Chondrocyte (in vitro differentiated cells): ENCODE data around the gene ADM. TPM values are rescaled to one million over a fixed set of nuclear protein-coding genes. Genes with fewer than 3 reads are reported as not detected.

Experiments used
- DNase-seq: peaks from one replicate; pipeline ENCODE4 v3.0.0; 2021; ENCODE audit warnings: mixed read lengths, low spot score
- H3K27ac Mint-ChIP-seq: one replicate; pipeline ENCODE4 v1.8.0; 2021; ENCODE audit warnings: mild to moderate bottlenecking, moderate library complexity, mixed read lengths; ENCODE audit not compliant: unreplicated experiment
- H3K27me3 Mint-ChIP-seq: 2 replicates; pipeline ENCODE4 v1.8.0; 2021; ENCODE audit warnings: low read depth, mixed read lengths
- H3K36me3 Mint-ChIP-seq: 2 replicates; pipeline ENCODE4 v1.8.0; 2021; ENCODE audit warnings: low read depth, mixed read lengths
- H3K4me1 Mint-ChIP-seq: 2 replicates; pipeline ENCODE4 v1.8.0; 2021; ENCODE audit warnings: low read depth, mild to moderate bottlenecking, mixed read lengths
- H3K4me3 Mint-ChIP-seq: one replicate; pipeline ENCODE4 v1.8.0; 2021; ENCODE audit warnings: mild to moderate bottlenecking, moderate library complexity, mixed read lengths; ENCODE audit not compliant: unreplicated experiment
- H3K9me3 Mint-ChIP-seq: 2 replicates; pipeline ENCODE4 v1.8.0; 2021; ENCODE audit warnings: low read depth, mixed read lengths
- total RNA-seq: library from RNA; stranded (reverse); gene quantifications from 3 replicates; pipeline ENCODE4 v1.2.1, GENCODE V29; 2021
- TF ChIP-seq, protein P1 (sequence below): fragments of 200-600 bp; sonication (generic); IDR thresholded peaks from 2 replicates; pipeline ENCODE4 v1.5.0; 2021; ENCODE audit warnings: antibody characterized with exemption, mild to moderate bottlenecking, moderate library complexity

ADM gene
- total RNA-seq, 1 donor from 2014 or later: 53.8 TPM

DNA sequence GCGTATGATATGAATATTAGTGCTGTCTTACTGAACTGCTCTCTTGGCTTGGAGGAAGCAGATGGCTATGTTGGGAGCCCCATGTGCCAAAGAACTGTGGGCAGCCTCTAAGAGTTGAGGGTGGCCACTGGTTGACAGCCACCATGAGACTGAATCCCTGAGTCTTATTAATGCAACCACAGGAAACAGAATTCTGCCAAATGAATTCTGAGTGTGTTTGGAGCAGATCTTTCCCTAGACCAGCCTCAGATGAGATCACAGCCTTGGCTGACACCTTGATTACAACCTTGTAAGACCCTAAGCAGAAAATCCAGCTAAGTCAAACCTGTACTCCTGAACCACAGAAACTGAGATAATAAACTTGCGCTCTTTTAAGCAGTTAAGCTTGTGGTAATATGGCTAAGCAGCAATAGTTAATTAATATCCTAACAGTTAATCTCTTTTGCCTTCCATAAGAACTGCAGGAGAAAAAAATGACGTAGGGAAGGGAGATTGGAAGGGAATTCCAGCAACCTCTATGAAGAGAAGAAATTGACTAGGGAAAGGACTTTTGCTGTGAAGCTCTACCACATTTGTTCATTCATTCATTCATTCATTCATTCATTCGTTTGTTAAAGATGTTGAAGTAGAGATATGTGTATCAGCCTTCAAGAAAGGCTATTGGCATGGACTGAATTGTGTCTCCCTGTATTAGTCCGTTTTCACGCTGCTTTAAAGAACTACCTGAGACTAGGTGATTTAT lies 26.8 kb downstream of the ADM start:
- H3K27ac Mint-ChIP-seq: no peak overlapping the region
- H3K27me3 Mint-ChIP-seq: no peaks in the 10 kb centered on the region
- no peaks in the 10 kb centered on the region for H3K9me3 Mint-ChIP-seq
- no peak for DNase-seq
- H3K4me3 Mint-ChIP-seq: no peak overlapping the region
- no peaks in the 10 kb centered on the region for H3K36me3 Mint-ChIP-seq
- H3K4me1 Mint-ChIP-seq: peaks cover 29% of the 10 kb centered on the region
- TF ChIP-seq, protein P1, sequence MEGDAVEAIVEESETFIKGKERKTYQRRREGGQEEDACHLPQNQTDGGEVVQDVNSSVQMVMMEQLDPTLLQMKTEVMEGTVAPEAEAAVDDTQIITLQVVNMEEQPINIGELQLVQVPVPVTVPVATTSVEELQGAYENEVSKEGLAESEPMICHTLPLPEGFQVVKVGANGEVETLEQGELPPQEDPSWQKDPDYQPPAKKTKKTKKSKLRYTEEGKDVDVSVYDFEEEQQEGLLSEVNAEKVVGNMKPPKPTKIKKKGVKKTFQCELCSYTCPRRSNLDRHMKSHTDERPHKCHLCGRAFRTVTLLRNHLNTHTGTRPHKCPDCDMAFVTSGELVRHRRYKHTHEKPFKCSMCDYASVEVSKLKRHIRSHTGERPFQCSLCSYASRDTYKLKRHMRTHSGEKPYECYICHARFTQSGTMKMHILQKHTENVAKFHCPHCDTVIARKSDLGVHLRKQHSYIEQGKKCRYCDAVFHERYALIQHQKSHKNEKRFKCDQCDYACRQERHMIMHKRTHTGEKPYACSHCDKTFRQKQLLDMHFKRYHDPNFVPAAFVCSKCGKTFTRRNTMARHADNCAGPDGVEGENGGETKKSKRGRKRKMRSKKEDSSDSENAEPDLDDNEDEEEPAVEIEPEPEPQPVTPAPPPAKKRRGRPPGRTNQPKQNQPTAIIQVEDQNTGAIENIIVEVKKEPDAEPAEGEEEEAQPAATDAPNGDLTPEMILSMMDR: no peak

DNA sequence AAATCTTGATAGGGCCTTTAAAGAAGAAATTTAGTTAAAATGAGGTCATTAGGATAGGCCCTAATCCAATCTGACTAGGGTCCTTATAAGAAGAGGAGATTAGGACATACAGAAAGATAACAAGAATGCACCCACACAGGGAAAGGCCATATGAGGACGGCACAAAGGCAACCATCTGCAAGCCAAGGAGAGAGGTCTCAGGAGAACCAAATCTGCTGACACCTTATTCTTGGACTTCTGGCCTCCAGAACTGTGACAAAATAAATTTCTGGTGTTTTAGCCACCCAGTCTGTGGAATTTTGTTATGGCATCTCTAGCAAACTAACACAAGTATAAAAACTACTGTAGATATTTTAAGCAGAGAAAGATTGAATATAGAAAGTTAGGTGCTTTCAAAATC lies 28.6 kb downstream of the ADM start:
- Mint-ChIP-seq H3K36me3 (no peaks in the 10 kb centered on the region), H3K4me3 (no peak overlapping the region), H3K9me3 (no peaks in the 10 kb centered on the region), H3K27me3 (no peaks in the 10 kb centered on the region), H3K4me1 (peaks cover 13% of the 10 kb centered on the region), H3K27ac (no peak overlapping the region)
- TF ChIP-seq, protein P1: no peak
- DNase-seq: no peak

DNA sequence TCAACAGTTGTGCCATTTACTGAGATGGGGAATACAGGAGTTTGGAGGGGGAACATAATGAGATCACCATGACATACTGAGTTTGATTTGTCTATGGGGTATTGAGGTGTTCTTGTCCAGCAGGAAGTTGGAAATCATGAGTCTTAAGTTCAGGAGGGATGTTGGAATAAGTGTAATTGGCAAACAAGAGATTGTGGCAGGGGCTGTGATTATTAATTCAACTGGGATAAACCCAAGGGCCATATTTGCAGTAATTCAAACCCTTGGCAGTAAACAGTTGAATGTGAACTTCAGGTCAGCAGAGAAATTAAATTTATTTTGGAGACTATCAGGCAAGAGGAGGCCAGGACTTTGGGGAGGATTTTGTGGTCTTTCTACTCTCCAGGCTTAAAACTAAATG lies 33.4 kb downstream of the ADM start:
- Mint-ChIP-seq H3K27me3 (no peaks in the 10 kb centered on the region), H3K27ac (no peak overlapping the region), H3K36me3 (peaks cover 2% of the 10 kb centered on the region), H3K4me3 (no peak overlapping the region), H3K4me1 (no peaks in the 10 kb centered on the region), H3K9me3 (peaks cover 5% of the 10 kb centered on the region)
- TF ChIP-seq, protein P1: no peak
- DNase-seq: no peak

DNA sequence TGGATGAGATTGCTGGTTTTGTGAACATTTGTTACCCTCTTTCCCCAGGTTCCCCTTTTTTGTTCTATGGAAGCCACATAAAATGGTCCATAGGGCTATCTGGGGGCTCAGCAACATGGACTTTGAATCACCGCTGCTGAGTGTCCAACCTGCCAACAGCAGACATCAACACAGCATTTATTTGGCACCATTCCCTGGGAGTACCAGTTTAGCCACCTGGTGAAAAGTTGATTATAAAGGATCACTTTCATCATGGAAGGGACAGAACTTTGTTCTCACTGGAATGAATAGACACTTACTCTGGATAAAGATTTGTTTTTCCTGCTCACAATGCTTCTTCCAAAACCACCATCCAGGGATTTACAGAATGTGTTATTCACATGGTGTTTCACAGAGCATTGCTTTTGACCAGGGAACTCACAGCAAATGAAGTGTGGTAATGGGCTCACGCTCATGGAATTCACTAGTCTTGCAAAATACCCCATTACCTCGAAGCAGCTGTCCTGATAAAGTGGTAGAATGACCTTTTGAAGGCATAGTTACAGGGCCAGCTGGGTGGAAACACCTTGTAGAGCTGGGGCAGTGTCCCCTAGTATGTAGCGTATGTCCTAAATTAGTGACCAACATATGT lies 43.9 kb downstream of the ADM start:
- Mint-ChIP-seq H3K9me3 (peaks cover 3% of the 10 kb centered on the region), H3K4me1 (peaks cover 23% of the 10 kb centered on the region), H3K36me3 (no peaks in the 10 kb centered on the region), H3K27ac (no peak overlapping the region), H3K4me3 (no peak overlapping the region), H3K27me3 (no peaks in the 10 kb centered on the region)
- no peak for DNase-seq
- TF ChIP-seq, protein P1: no peak

DNA sequence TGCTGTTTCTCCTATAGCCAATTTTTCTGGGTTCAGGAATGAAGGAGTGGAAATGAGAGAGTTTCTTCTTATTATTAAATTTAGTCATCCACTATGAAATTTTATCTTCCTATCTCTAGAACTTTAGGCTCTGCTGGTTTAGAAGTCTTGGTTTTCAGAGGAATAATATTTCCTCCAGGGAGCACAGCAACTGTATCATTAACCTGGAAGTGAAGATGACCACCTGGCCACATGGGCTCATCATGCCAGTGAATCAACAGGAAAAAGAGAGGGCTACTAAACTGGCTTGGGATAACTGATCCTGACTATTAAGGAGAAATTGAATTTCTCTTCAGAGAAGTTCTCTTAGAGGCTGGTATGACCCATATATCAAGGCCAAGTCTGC lies 44.4 kb downstream of the ADM start:
- peaks cover 23% of the 10 kb centered on the region for H3K4me1 Mint-ChIP-seq
- H3K36me3 Mint-ChIP-seq: no peaks in the 10 kb centered on the region
- peaks cover 3% of the 10 kb centered on the region for H3K9me3 Mint-ChIP-seq
- H3K27ac Mint-ChIP-seq: no peak overlapping the region
- H3K27me3 Mint-ChIP-seq: no peaks in the 10 kb centered on the region
- no peak for DNase-seq
- TF ChIP-seq, protein P1: no peak
- no peak overlapping the region for H3K4me3 Mint-ChIP-seq
